Measurements from ENCODE around the gene VIPR1.

- TF ChIP-seq CTCF (IDR thresholded peaks at IDR 0.05) (no peak), ZNF423 (CRISPR knock-in tag; IDR thresholded peaks at IDR 0.05) (no peak), ZNF512 (CRISPR knock-in tag; IDR thresholded peaks at IDR 0.05; ENCODE audit: borderline replicate concordance) (no peak), IRF2 (CRISPR knock-in tag; IDR thresholded peaks at IDR 0.05; ENCODE audit: borderline replicate concordance, low read depth) (no peak), NR3C1 (CRISPR knock-in tag; conservative IDR thresholded peaks at IDR 0.05; ENCODE audit: low read depth) (no peak), MAX (CRISPR knock-in tag; IDR thresholded peaks at IDR 0.05) (no peak), STAT6 (CRISPR knock-in tag; conservative IDR thresholded peaks at IDR 0.05; ENCODE audit: low read depth) (no peak)
- TF ChIP-seq, protein P1, sequence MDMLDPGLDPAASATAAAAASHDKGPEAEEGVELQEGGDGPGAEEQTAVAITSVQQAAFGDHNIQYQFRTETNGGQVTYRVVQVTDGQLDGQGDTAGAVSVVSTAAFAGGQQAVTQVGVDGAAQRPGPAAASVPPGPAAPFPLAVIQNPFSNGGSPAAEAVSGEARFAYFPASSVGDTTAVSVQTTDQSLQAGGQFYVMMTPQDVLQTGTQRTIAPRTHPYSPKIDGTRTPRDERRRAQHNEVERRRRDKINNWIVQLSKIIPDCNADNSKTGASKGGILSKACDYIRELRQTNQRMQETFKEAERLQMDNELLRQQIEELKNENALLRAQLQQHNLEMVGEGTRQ (CRISPR knock-in tag; IDR thresholded peaks at IDR 0.05), result no peak
Measured at GRCh38 chr3:42552830-42553229, 50.4 kb downstream of the VIPR1 start.
